Endothelial cell of umbilical vein (primary cell): Measurements from ENCODE around the gene TMEM151B.

Source experiments
- EZH2 ChIP-seq: IDR thresholded peaks from 2 replicates; pipeline ENCODE4 v1.6.1; 2012; ENCODE audit warnings: borderline replicate concordance, low read depth, mild to moderate bottlenecking, moderate library complexity, low read length, inconsistent platforms; ENCODE audit not compliant: severe bottlenecking
- FOS ChIP-seq: IDR thresholded peaks from 2 replicates; pipeline ENCODE4 v1.6.1; 2011; ENCODE audit warnings: mild to moderate bottlenecking, low read length, moderate library complexity, borderline replicate concordance; ENCODE audit not compliant: insufficient read depth
- JUN ChIP-seq: IDR thresholded peaks from 2 replicates; pipeline ENCODE4 v1.6.1; 2011; ENCODE audit warnings: borderline replicate concordance, low read depth; ENCODE audit not compliant: insufficient read length, insufficient read depth
- MYC ChIP-seq: IDR thresholded peaks from one replicate; pipeline ENCODE4 v1.6.1; 2011; ENCODE audit warnings: mild to moderate bottlenecking, low read depth, low read length
- POLR2A ChIP-seq: IDR thresholded peaks from 2 replicates; pipeline ENCODE4 v1.6.1; 2012; ENCODE audit warnings: low read depth, mild to moderate bottlenecking, control low read depth, low read length
- POLR2AphosphoS5 ChIP-seq: IDR thresholded peaks from 2 replicates; pipeline ENCODE4 v1.6.1; 2012; ENCODE audit warnings: low read depth, mild to moderate bottlenecking, control low read depth, low read length, moderate library complexity; ENCODE audit not compliant: insufficient read depth
- TF ChIP-seq, protein P1 (sequence below), 2 donors: IDR thresholded peaks; 1 replicate in 1 of 2; 2 replicates in 1 of 2; pipeline ENCODE4 v1.5.1; 2011; ENCODE audit warnings: low read length in 2 of 2, mild to moderate bottlenecking in 2 of 2, moderate library complexity in 2 of 2, control low read depth in 1 of 2, inconsistent platforms in 1 of 2, low read depth in 1 of 2; ENCODE audit not compliant: insufficient read depth in 1 of 2; ENCODE audit errors: extremely low read depth in 1 of 2
- TF ChIP-seq, protein P2 (sequence below): IDR thresholded peaks from 2 replicates; pipeline ENCODE4 v1.6.1; 2011; ENCODE audit not compliant: insufficient read depth, insufficient read length

- TF ChIP-seq EZH2 (no peak), POLR2A (no peak), POLR2AphosphoS5 (no peak), JUN (no peak), MYC (no peak), FOS (no peak)
- TF ChIP-seq, protein P1, sequence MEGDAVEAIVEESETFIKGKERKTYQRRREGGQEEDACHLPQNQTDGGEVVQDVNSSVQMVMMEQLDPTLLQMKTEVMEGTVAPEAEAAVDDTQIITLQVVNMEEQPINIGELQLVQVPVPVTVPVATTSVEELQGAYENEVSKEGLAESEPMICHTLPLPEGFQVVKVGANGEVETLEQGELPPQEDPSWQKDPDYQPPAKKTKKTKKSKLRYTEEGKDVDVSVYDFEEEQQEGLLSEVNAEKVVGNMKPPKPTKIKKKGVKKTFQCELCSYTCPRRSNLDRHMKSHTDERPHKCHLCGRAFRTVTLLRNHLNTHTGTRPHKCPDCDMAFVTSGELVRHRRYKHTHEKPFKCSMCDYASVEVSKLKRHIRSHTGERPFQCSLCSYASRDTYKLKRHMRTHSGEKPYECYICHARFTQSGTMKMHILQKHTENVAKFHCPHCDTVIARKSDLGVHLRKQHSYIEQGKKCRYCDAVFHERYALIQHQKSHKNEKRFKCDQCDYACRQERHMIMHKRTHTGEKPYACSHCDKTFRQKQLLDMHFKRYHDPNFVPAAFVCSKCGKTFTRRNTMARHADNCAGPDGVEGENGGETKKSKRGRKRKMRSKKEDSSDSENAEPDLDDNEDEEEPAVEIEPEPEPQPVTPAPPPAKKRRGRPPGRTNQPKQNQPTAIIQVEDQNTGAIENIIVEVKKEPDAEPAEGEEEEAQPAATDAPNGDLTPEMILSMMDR (IDR thresholded peaks at IDR 0.05; ENCODE audit: extremely low read depth in 1 of 2, insufficient read depth in 1 of 2, low read depth in 1 of 2, low read length in 2 of 2), result no peak
- TF ChIP-seq, protein P2, sequence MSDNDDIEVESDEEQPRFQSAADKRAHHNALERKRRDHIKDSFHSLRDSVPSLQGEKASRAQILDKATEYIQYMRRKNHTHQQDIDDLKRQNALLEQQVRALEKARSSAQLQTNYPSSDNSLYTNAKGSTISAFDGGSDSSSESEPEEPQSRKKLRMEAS, result no peak
Observed at GRCh38 chr6:44329858-44330257, 59.6 kb downstream of the TMEM151B start.
